HL-60 (cell line): Measurements from ENCODE around the gene ZNF205.
"Not testable (repeated sequence)": the region's sequence is repeated elsewhere in the genome, so short reads cannot be mapped to it uniquely, and the experiment has no call there.

Experiments used
- DNase-seq, 2 experiments: peaks; one replicate each; pipeline ENCODE4 v3.0.0-alpha.2; 2010 to 2020; ENCODE audit warnings: low read depth in 1 of 2, low spot score in 1 of 2
- H3K27ac ChIP-seq: fragments of 250-450 bp; sonication (Bioruptor Pico); replicated peaks from 2 replicates; pipeline ENCODE4 v1.5.1; 2020; ENCODE audit warnings: mild to moderate bottlenecking, moderate library complexity
- H3K27me3 ChIP-seq: fragments of 250-450 bp; sonication (Bioruptor Pico); 2 replicates; pipeline ENCODE4 v1.5.1; 2021; ENCODE audit warnings: mild to moderate bottlenecking, moderate library complexity; ENCODE audit not compliant: insufficient read depth, poor library complexity, severe bottlenecking
- H3K4me3 ChIP-seq: replicated peaks from 2 replicates; pipeline ENCODE4 v1.5.1; 2011; ENCODE audit warnings: mild to moderate bottlenecking, control low read depth, low read length; ENCODE audit not compliant: insufficient read depth
- CTCF ChIP-seq: IDR thresholded peaks from one replicate; pipeline ENCODE4 v1.5.1; 2011; ENCODE audit warnings: low read length, control low read depth, inconsistent platforms; ENCODE audit not compliant: insufficient read depth
- GABPA ChIP-seq: IDR thresholded peaks from 2 replicates; pipeline ENCODE4 v1.6.1; 2012; ENCODE audit warnings: low read depth
- POLR2AphosphoS5 ChIP-seq: IDR thresholded peaks from 2 replicates; pipeline ENCODE4 v1.6.1; 2012; ENCODE audit warnings: low read depth
- REST ChIP-seq: IDR thresholded peaks from 2 replicates; pipeline ENCODE4 v1.6.1; 2012; ENCODE audit warnings: low read depth; ENCODE audit not compliant: insufficient replicate concordance
- SPI1 ChIP-seq: IDR thresholded peaks from 2 replicates; pipeline ENCODE4 v1.6.1; 2012; ENCODE audit warnings: low read depth, mild to moderate bottlenecking, borderline replicate concordance

ZNF205 gene

GRCh38 chr16:3083408-3083807, 29.0 kb upstream of the ZNF205 start:
- not testable (repeated sequence) for H3K27me3 ChIP-seq, DNase-seq, H3K4me3 ChIP-seq, H3K27ac ChIP-seq

GRCh38 chr16:3084491-3084890, 27.9 kb upstream of the ZNF205 start:
- DNase-seq: no peak
- no peaks in the 10 kb centered on the region for H3K27me3 ChIP-seq
- no peak for TF ChIP-seq SPI1
- no peak for TF ChIP-seq CTCF
- no peak for TF ChIP-seq GABPA
- no peak overlapping the region for H3K4me3 ChIP-seq
- no peak overlapping the region for H3K27ac ChIP-seq

GRCh38 chr16:3084969-3085670, 27.3 kb upstream of the ZNF205 start:
- Histone ChIP-seq H3K27me3 (no peaks in the 10 kb centered on the region), H3K4me3 (no peak overlapping the region), H3K27ac (no peak overlapping the region)
- TF ChIP-seq SPI1: no peak
- TF ChIP-seq CTCF: no peak
- no peak for TF ChIP-seq GABPA
- no peak for TF ChIP-seq POLR2AphosphoS5
- TF ChIP-seq REST: no peak
- DNase-seq: no peak

- H3K4me3 ChIP-seq: no peak overlapping the region
- no peaks in the 10 kb centered on the region for H3K27me3 ChIP-seq
- DNase-seq: no peak
- H3K27ac ChIP-seq: no peak overlapping the region; the same call in 1 of the 2 replicates
- TF ChIP-seq CTCF (no peak), POLR2AphosphoS5 (no peak), REST (no peak), SPI1 (no peak), GABPA (no peak)
These were observed 26.4 kb upstream of the ZNF205 start for GRCh38 chr16:3085868-3086595.
